HepG2 (cell line): Measurements from ENCODE around the gene ATP10D. TPM values are rescaled to one million over a fixed set of nuclear protein-coding genes. Genes with fewer than 3 reads are reported as not detected.

ENCODE experiments used
- ATAC-seq: fragments of 200-7000 bp; cut with Tn5 transposase; 3 replicates; pipeline ENCODE4 v1.9.1; 2020; ENCODE audit warnings: mild to moderate bottlenecking, moderate library complexity
- BruUV-seq: library from RNA; stranded (reverse); fragments of 400-500 nt; replicated peaks from 2 replicates; lab custom pipeline; 2021; lab: Mats Ljungman, UMichigan
- CTCF ChIA-PET: fragments of 300-600 bp; formaldehyde crosslinking; extraction: SDS; loops from one replicate; lab custom pipeline; 2021; ENCODE audit warnings: low total read pairs, inconsistent platforms, low intra/inter-chr PET ratio; lab: Yijun Ruan, JAX
- POLR2A ChIA-PET: fragments of 350-600 bp; sonication (Branson Sonifier 250); formaldehyde crosslinking; loops from one replicate; lab custom pipeline; 2020; ENCODE audit warnings: antibody characterized with exemption, inconsistent platforms; lab: Yijun Ruan, JAX
- DNase-seq: peaks from one replicate; pipeline ENCODE4 v3.0.0-alpha.2; 2015; ENCODE audit warnings: low spot score
- FAIRE-seq: peaks from 3 replicates; lab custom pipeline; 2011; peaks lifted over from hg19 to GRCh38; lab: Jason Lieb, UNC
- H2AFZ ChIP-seq: one replicate; pipeline ENCODE4 v1.6.1; 2011; ENCODE audit warnings: low read length, inconsistent platforms
- H3K27ac ChIP-seq: fragments of 300-600 bp; 3 replicates; pipeline ENCODE4 v1.8.0; 2011; ENCODE audit warnings: mixed run types, mild to moderate bottlenecking, mixed read lengths, low read length, inconsistent platforms; ENCODE audit not compliant: insufficient read depth; ENCODE audit errors: extremely low read length
- H3K27me3 ChIP-seq, 2 experiments: fragments of 200-600 bp in 1 of 2; 2 replicates in 1 of 2; 3 replicates in 1 of 2; pipeline versions ENCODE4 v1.6.0 to v1.8.0; 2011; ENCODE audit warnings: low read length in 2 of 2, mild to moderate bottlenecking in 2 of 2, moderate library complexity in 2 of 2, inconsistent platforms in 1 of 2; ENCODE audit not compliant: insufficient read depth in 2 of 2, control insufficient read depth in 1 of 2
- H3K36me3 ChIP-seq, 2 experiments: fragments of 200-600 bp in 1 of 2; replicated peaks in 1 of 2; 2 replicates in 1 of 2; 3 replicates in 1 of 2; pipeline versions ENCODE4 v1.5.1 to v1.8.0; 2011; ENCODE audit warnings: low read length in 2 of 2, inconsistent platforms in 1 of 2; ENCODE audit not compliant: insufficient read depth in 2 of 2, control insufficient read depth in 1 of 2
- H3K4me1 ChIP-seq: 2 replicates; pipeline ENCODE4 v1.5.1; 2012; ENCODE audit warnings: low read length, inconsistent platforms; ENCODE audit not compliant: insufficient read depth
- H3K4me2 ChIP-seq: 2 replicates; pipeline ENCODE4 v1.6.0; 2011; ENCODE audit warnings: low read depth, low read length, inconsistent platforms
- H3K4me3 ChIP-seq, 3 experiments: fragments of 200-600 bp in 1 of 3; sonication (generic), shearing (Covaris generic) in 1 of 3; replicated peaks in 1 of 3; 2 replicates each; pipeline ENCODE4 v1.5.1; 2011 to 2016; ENCODE audit warnings: low read length in 3 of 3, inconsistent platforms in 2 of 3, low read depth in 2 of 3, mild to moderate bottlenecking in 2 of 3, control low read depth in 1 of 3, mixed read lengths in 1 of 3; ENCODE audit not compliant: insufficient read depth in 1 of 3
- H3K79me2 ChIP-seq: one replicate; pipeline ENCODE4 v1.6.1; 2011; ENCODE audit warnings: low read length, inconsistent platforms; ENCODE audit not compliant: insufficient read depth
- H3K9ac ChIP-seq: 2 replicates; pipeline ENCODE4 v1.6.0; 2011; ENCODE audit warnings: mild to moderate bottlenecking, low read depth, low read length, inconsistent platforms; ENCODE audit not compliant: insufficient read depth
- H3K9me3 ChIP-seq: 2 replicates; pipeline ENCODE4 v1.5.1; 2012; ENCODE audit warnings: mild to moderate bottlenecking, low read length
- H4K20me1 ChIP-seq: 2 replicates; pipeline ENCODE4 v1.6.0; 2011; ENCODE audit warnings: inconsistent platforms, mild to moderate bottlenecking, low read length, moderate library complexity; ENCODE audit not compliant: insufficient read depth
- IKZF5 ChIP-seq: IDR thresholded peaks from 2 replicates; pipeline ENCODE4 v1.6.1; 2018; ENCODE audit warnings: missing genetic modification reagents, mild to moderate bottlenecking, missing compliant biosample characterization
- ZNF253 ChIP-seq: sonication (generic); formaldehyde crosslinking; IDR thresholded peaks from 2 replicates; pipeline ENCODE4 v1.8.0; 2022; ENCODE audit warnings: mild to moderate bottlenecking, missing genetic modification reagents, borderline replicate concordance
- ZNF383 ChIP-seq: sonication (generic); formaldehyde crosslinking; IDR thresholded peaks from 2 replicates; pipeline ENCODE4 v1.4.0; 2020; ENCODE audit warnings: missing genetic modification reagents, mild to moderate bottlenecking, borderline replicate concordance
- ZNF512B ChIP-seq: sonication (generic); formaldehyde crosslinking; IDR thresholded peaks from 2 replicates; pipeline ENCODE4 v1.5.1; 2020; ENCODE audit warnings: missing genetic modification reagents, mild to moderate bottlenecking, borderline replicate concordance
- WGBS: methylation state at CpG from one replicate; pipeline ENCODE4 v1.1.6; 2017; ENCODE audit warnings: low lambda C conversion rate; 5-methylcytosine and 5-hydroxymethylcytosine counted together
- in situ Hi-C: cut with HindIII; loops from 2 replicates; pipeline ENCODE4 v1.10.0; 2017; ENCODE audit warnings: low pct_unique_long_range_greater_than_20kb; ENCODE audit not compliant: extremely low pct_ligation_motif_present
- intact Hi-C: fragments of 100-400 bp; cut with micrococcal nuclease; formaldehyde crosslinking; loops from one replicate; pipeline ENCODE4 v1.10.0; 2022; ENCODE audit not compliant: unreplicated experiment
- polyA plus RNA-seq, 8 experiments: library from polyadenylated mRNA; depleted of rRNA in 3 of 8; stranded (reverse) in 7 of 8; unstranded in 1 of 8; fragments of >200 nt; fragmentation: Illumina TruSeq in 4 of 8; extraction: Trizol in 4 of 8; gene quantifications; 2 replicates each; pipeline versions ENCODE4 v1.2.1 to v1.2.3, GENCODE V29; 2011 to 2016; ENCODE audit warnings: low read depth in 4 of 8, missing spikeins in 1 of 8, mixed read lengths in 1 of 8; ENCODE audit not compliant: insufficient read depth in 1 of 8
- total RNA-seq, 5 experiments: library from RNA; depleted of rRNA; stranded (reverse); fragments of >200 nt; fragmentation: Illumina TruSeq; extraction: Trizol; gene quantifications; 2 replicates each; pipeline ENCODE4 v1.2.3, GENCODE V29; 2016; ENCODE audit warnings: low read depth in 1 of 5
- TF ChIP-seq, protein P1 (sequence below): sonication (generic); formaldehyde crosslinking; IDR thresholded peaks from 2 replicates; pipeline ENCODE4 v1.4.0; 2020; ENCODE audit warnings: low read depth, missing genetic modification reagents
- TF ChIP-seq, protein P2 (sequence below): sonication (generic); formaldehyde crosslinking; IDR thresholded peaks from 2 replicates; pipeline ENCODE4 v1.4.0; 2020; ENCODE audit warnings: mild to moderate bottlenecking, missing genetic modification reagents

ATP10D gene
- total and polyA plus RNA-seq, 2 of the 13 experiments (the other 11 are each of a cell fraction or from before 2014, with no cell fraction given) = 2.2 to 9.8 TPM

- no peak for ATAC-seq
- Histone ChIP-seq H2AFZ (no peak overlapping the region), H3K79me2 (no peaks in the 10 kb centered on the region), H3K4me2 (no peak overlapping the region), H3K9ac (no peak overlapping the region), H3K27me3 (no peaks in the 10 kb centered on the region), H3K4me3 (no peak overlapping the region), H3K27ac (no peak overlapping the region), H3K9me3 (no peaks in the 10 kb centered on the region), H4K20me1 (no peaks in the 10 kb centered on the region), H3K36me3 (no peaks in the 10 kb centered on the region), H3K4me1 (no peaks in the 10 kb centered on the region)
- in situ Hi-C loops = no loop called here
- POLR2A ChIA-PET = no interaction called here
- intact Hi-C loops = no loop called here
- no TSS peak for BruUV-seq
- FAIRE-seq = no peak
- WGBS = 34% methylated on average over 2 of the region's 2 CpGs
- TF ChIP-seq, protein P1, sequence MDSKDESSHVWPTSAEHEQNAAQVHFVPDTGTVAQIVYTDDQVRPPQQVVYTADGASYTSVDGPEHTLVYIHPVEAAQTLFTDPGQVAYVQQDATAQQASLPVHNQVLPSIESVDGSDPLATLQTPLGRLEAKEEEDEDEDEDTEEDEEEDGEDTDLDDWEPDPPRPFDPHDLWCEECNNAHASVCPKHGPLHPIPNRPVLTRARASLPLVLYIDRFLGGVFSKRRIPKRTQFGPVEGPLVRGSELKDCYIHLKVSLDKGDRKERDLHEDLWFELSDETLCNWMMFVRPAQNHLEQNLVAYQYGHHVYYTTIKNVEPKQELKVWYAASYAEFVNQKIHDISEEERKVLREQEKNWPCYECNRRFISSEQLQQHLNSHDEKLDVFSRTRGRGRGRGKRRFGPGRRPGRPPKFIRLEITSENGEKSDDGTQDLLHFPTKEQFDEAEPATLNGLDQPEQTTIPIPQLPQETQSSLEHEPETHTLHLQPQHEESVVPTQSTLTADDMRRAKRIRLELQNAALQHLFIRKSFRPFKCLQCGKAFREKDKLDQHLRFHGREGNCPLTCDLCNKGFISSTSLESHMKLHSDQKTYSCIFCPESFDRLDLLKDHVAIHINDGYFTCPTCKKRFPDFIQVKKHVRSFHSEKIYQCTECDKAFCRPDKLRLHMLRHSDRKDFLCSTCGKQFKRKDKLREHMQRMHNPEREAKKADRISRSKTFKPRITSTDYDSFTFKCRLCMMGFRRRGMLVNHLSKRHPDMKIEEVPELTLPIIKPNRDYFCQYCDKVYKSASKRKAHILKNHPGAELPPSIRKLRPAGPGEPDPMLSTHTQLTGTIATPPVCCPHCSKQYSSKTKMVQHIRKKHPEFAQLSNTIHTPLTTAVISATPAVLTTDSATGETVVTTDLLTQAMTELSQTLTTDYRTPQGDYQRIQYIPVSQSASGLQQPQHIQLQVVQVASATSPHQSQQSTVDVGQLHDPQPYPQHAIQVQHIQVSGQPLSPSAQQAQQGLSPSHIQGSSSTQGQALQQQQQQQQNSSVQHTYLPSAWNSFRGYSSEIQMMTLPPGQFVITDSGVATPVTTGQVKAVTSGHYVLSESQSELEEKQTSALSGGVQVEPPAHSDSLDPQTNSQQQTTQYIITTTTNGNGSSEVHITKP (CRISPR knock-in tag) = no peak
- no peak for TF ChIP-seq ZNF383 (CRISPR knock-in tag)
- TF ChIP-seq ZNF253 = no peak
- TF ChIP-seq, protein P2, sequence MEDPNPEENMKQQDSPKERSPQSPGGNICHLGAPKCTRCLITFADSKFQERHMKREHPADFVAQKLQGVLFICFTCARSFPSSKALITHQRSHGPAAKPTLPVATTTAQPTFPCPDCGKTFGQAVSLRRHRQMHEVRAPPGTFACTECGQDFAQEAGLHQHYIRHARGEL (CRISPR knock-in tag) = no peak
- TF ChIP-seq IKZF5 (CRISPR knock-in tag) = no peak
- no peak for TF ChIP-seq ZNF512B (CRISPR knock-in tag)
- CTCF ChIA-PET = no interaction called here
- DNase-seq = no peak
Observed at GRCh38 chr4:47499700-47500099, 14.6 kb downstream of the ATP10D start.
